A172 (cell line): ENCODE results near the gene TRIM67. TPM values are rescaled to one million over a fixed set of nuclear protein-coding genes. Genes with fewer than 3 reads are reported as not detected.
"Not testable (repeated sequence)": the region's sequence is repeated elsewhere in the genome, so short reads cannot be mapped to it uniquely, and the experiment has no call there.

Experiments
- DNase-seq: peaks from one replicate; pipeline ENCODE4 v3.0.0-alpha.2; 2015; ENCODE audit warnings: low spot score
- total RNA-seq: library from RNA; depleted of rRNA; stranded (reverse); fragments of >200 nt; shearing (Covaris generic); gene quantifications from 2 replicates; pipeline ENCODE4 v1.2.3, GENCODE V29; 2014

TRIM67 gene
- total RNA-seq, 1 experiment from 2014 or later, result 0.05 TPM

- DNase-seq, result no peak
Measured at GRCh38 chr1:231203259-231204057, 41.6 kb downstream of the TRIM67 start.

DNA sequence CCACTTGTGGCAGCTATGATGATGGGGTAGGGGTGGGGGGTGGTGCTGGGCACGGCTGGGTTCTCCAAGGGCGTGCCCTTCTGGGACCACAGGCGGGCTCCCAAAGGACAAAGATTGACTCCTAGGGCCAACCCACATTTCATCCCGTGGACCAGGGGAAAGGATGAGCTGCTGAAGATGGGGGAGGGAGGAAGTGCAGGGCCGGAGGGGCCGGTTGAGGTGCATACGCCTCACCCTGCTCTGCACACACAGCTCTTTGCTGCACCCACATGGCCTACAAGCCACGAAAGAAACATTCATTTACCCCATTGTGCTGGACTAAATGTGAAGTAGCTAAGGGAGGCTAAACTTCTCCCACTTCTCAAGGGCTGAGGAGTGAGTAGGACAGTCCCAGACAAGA, 45.0 kb downstream of the TRIM67 start:
- DNase-seq, result no peak

DNA sequence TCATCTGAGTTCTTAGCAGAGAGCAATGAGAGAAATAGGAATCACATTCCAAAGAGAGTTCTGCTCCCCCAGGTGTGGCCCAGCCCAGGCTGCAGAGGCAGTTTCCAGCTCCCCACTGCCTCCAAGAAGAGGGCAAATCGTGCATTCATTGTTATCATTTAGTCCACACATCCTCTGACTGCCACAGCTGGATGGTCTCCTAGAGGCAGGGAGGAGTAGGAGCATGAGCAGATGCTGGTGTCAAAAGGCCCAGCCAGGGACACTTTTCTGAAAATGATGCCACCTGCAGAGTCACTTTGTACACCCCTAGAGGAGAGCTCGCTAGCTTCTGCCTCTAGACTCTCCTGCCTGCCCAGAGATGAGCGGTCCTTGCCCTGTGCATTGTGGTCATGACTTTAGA, 45.6 kb downstream of the TRIM67 start:
- DNase-seq, result no peak

- DNase-seq, result no peak
Measured at GRCh38 chr1:231208980-231209379, 47.1 kb downstream of the TRIM67 start.

DNA sequence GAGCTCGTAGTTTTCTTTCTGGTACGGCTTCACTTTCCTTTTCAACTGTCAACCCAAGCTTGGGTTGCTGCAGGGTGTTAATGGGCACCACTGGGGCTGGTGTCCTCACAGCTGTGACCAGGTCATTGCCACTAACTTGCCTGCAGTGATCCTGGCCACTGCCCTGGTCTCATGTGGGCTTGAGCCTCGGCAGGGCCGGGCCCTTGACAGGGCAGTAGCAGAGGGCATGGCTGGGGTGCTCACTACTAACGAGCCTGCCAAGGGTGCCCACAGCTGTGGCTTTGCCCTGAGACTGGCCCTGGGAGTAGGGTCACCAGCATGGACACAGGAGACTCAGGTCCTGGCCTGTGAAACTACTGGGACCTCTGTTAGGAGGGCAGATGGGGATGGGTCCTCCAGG, 47.7 kb downstream of the TRIM67 start:
- no peak for DNase-seq

GRCh38 chr1:231210126-231210525, 48.3 kb downstream of the TRIM67 start:
- DNase-seq, result no peak

DNA sequence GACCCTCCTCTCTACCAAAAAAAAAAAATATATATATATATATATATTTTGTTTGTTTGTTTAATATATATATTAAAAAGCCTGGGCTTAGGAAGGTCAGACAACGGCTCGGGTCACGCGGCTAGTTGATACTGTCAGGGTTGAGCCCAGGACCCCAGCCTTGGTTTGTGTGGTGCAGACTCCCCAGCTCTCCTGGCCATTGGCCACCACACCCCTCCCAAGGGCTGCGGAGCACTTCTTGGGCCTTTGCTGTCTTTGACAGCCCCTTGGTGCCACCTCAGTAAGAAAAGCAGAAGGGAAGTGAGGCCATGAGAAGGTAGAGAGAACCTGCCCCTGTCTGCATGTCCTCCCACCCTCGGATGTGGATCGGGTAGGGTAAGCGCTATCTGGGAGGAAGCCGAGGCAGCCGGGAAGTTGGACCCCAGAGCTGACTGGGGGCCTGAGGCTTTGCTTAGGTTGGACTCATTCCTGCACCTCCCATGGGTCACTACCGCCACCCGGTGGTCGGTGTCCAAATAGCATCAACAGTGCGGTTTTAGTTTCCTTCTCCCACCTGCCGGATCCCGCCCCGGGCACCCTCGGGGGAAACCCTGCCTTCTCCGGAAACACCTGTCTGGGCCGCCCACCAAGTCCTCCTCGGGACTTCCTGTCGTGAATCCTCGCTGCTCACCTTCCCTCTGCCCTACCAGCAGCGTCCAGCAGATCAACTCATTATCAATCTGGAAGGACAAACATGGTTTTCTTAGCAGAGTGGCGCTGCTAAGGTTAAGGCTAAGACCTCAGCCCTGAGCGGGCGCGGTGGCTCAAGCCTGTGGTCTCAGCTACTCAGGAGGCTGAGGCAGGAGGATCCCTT, 49.4 kb downstream of the TRIM67 start:
- DNase-seq, result peak; percentile 76

DNA sequence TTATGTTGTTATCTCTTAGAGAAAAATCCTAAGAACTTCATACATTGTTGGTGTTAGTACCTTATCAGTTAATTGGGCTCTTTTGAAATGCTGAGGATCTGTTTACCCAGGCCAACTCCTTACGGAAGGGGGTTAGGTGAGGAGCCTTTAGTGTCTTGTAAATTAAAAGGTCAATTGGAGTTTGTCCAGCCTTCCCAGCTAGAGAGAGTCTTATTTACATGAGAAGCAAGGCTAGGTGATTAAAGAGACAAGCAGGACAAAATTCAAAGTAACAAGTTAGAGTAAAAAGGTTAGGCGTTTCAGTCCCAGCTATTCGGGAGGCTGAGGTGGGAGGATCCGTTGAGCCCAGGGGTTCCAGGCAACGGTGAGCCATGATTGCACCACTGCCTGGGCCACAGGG, 50.4 kb downstream of the TRIM67 start:
- DNase-seq, result not testable (repeated sequence)

DNA sequence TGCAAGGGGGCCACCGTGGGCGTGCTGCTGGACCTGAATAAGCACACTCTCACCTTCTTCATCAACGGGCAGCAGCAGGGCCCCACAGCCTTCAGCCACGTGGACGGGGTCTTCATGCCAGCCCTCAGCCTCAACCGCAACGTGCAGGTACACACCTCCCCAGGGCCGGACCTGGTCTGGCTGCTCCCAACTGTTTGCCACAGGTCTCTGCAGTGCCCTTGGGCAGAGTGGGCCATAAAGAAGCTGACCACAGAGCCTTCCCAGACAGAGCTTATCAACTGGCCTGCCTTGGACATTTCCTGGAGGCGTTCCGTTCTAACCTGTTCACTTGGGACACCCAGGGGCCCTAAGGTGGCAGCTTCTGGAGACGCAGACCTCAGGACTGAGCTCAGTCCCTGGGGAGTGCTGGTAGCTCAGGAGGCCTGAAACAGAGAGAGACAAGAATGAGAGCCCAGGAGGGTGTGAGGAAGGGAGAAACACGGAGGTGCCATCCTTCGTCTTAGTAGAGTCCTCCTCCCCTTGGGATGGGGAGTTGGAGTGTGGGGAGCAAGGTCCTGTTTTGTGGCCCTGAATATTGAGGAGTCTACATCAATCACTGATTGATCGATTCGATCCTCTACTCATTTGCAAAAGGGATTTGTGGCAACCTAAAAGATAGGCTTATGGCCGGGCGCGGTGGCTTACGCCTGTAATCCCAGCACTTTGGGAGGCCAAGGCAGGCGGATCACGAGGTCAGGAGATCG, 52.1 kb downstream of the TRIM67 start:
- DNase-seq, result no peak

GRCh38 chr1:231214918-231215680, 53.2 kb downstream of the TRIM67 start:
- no peak for DNase-seq

- no peak for DNase-seq
Measured at GRCh38 chr1:231215681-231216385, 54.0 kb downstream of the TRIM67 start.

GRCh38 chr1:231216498-231216897, 54.6 kb downstream of the TRIM67 start:
- DNase-seq, result peak; percentile 27

- no peak for DNase-seq
Measured at GRCh38 chr1:231217056-231217455, 55.2 kb downstream of the TRIM67 start.

DNA sequence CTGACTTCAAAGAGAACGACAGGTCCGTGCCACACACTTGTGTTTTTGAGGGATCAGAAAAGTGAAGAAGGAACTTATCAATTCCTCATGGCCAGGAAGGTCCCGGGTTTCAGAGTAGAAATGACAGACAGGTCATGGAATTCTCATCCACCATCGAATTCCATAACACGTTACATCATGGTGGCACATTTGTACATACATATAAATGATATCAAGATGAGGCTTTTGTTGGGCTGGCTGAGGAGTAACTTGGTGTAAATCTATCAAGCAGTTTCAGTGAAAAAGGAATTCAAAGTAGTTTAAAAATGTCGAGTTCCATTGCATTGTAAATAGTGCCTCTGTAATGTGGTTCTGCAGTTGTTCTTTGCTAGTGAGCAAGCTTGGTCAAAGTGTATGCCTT, 56.2 kb downstream of the TRIM67 start:
- DNase-seq, result no peak

- DNase-seq, result no peak
Measured at GRCh38 chr1:231219422-231220401, 57.9 kb downstream of the TRIM67 start.

GRCh38 chr1:231220801-231221200, 58.9 kb downstream of the TRIM67 start:
- no peak for DNase-seq

- no peak for DNase-seq
Measured at GRCh38 chr1:231226156-231226555, 64.3 kb downstream of the TRIM67 start.

GRCh38 chr1:231231511-231231910, 69.7 kb downstream of the TRIM67 start:
- no peak for DNase-seq

DNA sequence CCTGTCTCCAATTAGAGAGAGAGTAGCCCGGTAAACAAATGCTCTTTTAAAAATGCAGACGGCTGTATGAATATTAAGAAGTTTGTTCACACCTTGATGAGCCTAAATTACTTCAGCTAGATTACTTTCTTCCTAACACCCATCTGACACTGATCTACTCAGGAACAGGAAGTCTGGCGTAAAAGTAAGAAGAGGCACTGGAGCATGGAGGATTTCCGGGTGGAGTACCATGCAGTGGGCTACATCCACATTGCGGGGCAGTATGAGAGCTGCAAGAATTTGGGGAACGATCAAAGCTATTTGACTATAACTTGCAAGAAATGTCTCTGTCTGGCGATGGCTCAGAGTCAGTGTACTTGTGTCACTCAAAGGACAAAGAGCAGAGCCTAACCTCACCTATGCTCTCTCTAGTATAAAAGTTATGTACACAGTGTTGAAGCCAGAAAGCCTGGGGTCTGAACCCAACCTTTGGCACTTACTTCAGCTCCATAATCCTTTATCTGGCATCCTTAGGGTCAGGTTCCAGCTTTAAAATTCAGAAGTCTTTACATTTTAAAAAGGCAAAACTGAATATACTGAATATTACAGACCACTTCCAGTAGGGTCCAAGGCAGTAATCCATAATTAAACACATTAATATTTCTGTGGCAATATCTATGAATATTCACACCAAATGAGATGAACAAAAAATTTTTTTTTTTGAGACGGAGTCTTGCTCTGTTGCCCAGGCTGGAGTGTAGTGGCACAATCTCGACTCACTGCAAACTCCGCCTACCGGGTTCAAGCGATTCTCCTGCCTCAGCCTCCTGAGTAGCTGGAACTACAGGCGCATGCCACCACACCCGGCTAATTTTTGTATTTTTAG, 71.2 kb downstream of the TRIM67 start:
- DNase-seq, result no peak
